ENCODE results near the gene TUBA4A.

DNA sequence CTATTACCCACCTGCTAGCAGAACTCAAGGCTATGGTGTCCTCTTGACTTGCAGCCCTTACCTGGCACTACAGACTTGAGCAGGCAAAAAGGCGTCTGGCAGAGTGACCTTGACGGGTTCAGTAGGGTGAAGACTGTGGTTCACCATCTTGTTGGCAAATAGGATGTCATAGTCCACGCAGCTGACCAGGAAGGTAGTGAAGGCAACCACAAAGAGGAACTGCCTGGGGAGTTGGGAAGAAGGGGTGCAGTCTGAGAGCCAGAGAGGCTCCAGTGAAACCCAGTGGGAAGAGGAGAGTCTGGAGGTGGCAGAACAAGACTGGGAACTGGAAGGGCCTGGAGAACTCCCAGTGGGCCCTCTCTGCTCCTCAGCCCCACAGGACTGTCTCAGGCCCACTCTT lies 28.4 kb downstream of the TUBA4A start:
- TF ChIP-seq, protein P1, sequence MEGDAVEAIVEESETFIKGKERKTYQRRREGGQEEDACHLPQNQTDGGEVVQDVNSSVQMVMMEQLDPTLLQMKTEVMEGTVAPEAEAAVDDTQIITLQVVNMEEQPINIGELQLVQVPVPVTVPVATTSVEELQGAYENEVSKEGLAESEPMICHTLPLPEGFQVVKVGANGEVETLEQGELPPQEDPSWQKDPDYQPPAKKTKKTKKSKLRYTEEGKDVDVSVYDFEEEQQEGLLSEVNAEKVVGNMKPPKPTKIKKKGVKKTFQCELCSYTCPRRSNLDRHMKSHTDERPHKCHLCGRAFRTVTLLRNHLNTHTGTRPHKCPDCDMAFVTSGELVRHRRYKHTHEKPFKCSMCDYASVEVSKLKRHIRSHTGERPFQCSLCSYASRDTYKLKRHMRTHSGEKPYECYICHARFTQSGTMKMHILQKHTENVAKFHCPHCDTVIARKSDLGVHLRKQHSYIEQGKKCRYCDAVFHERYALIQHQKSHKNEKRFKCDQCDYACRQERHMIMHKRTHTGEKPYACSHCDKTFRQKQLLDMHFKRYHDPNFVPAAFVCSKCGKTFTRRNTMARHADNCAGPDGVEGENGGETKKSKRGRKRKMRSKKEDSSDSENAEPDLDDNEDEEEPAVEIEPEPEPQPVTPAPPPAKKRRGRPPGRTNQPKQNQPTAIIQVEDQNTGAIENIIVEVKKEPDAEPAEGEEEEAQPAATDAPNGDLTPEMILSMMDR (IDR thresholded peaks at IDR 0.05; ENCODE audit: insufficient read depth, low read length), result no peak
- TF ChIP-seq POLR2AphosphoS5 (IDR thresholded peaks at IDR 0.05; ENCODE audit: low read depth), result peak; percentile 100
- no peak for TF ChIP-seq GABPA (IDR thresholded peaks at IDR 0.05; ENCODE audit: low read depth)
- TF ChIP-seq, protein P2, sequence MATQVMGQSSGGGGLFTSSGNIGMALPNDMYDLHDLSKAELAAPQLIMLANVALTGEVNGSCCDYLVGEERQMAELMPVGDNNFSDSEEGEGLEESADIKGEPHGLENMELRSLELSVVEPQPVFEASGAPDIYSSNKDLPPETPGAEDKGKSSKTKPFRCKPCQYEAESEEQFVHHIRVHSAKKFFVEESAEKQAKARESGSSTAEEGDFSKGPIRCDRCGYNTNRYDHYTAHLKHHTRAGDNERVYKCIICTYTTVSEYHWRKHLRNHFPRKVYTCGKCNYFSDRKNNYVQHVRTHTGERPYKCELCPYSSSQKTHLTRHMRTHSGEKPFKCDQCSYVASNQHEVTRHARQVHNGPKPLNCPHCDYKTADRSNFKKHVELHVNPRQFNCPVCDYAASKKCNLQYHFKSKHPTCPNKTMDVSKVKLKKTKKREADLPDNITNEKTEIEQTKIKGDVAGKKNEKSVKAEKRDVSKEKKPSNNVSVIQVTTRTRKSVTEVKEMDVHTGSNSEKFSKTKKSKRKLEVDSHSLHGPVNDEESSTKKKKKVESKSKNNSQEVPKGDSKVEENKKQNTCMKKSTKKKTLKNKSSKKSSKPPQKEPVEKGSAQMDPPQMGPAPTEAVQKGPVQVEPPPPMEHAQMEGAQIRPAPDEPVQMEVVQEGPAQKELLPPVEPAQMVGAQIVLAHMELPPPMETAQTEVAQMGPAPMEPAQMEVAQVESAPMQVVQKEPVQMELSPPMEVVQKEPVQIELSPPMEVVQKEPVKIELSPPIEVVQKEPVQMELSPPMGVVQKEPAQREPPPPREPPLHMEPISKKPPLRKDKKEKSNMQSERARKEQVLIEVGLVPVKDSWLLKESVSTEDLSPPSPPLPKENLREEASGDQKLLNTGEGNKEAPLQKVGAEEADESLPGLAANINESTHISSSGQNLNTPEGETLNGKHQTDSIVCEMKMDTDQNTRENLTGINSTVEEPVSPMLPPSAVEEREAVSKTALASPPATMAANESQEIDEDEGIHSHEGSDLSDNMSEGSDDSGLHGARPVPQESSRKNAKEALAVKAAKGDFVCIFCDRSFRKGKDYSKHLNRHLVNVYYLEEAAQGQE (IDR thresholded peaks at IDR 0.05; ENCODE audit: insufficient replicate concordance, low read depth), result no peak
